K562 (cell line): ENCODE measurements around the gene PARD3B.
A peak's percentile ranks its signal among the peaks of the same experiment; 100 is the strongest.

Experiments
- CEBPG ChIP-seq, 3 experiments: fragments of 200-800 bp in 1 of 3; sonication (Bioruptor generic) in 1 of 3; sonication (generic) in 1 of 3; formaldehyde crosslinking in 1 of 3; IDR thresholded peaks in 2 of 3; conservative IDR thresholded peaks in 1 of 3; 2 replicates each; pipeline versions ENCODE4 v1.6.1 to v1.8.0; 2016 to 2022; ENCODE audit warnings: missing compliant biosample characterization in 2 of 3, missing genetic modification characterization in 2 of 3, mild to moderate bottlenecking in 1 of 3, missing genetic modification reagents in 1 of 3
- DMBX1 ChIP-seq: fragments of 250-450 bp; sonication (Bioruptor Pico); IDR thresholded peaks from 2 replicates; pipeline ENCODE4 v1.8.0; 2022; ENCODE audit warnings: inconsistent platforms, mild to moderate bottlenecking, moderate library complexity, borderline replicate concordance
- EP300 ChIP-seq: IDR thresholded peaks from 2 replicates; pipeline ENCODE4 v1.6.1; 2012; ENCODE audit warnings: low read length, improper control_type of control experiment
- FOSL1 ChIP-seq: fragments of 200-800 bp; sonication (Bioruptor generic); conservative IDR thresholded peaks from 2 replicates; pipeline ENCODE4 v1.6.1; 2016; ENCODE audit warnings: missing genetic modification characterization, missing compliant biosample characterization
- JUN ChIP-seq, 2 experiments: sonication (generic) in 1 of 2; formaldehyde crosslinking in 1 of 2; IDR thresholded peaks; 2 replicates each; pipeline versions ENCODE4 v1.6.1 to v1.8.0; 2012 to 2022; ENCODE audit warnings: borderline replicate concordance in 2 of 2, mild to moderate bottlenecking in 2 of 2, improper control_type of control experiment in 1 of 2, low read depth in 1 of 2, low read length in 1 of 2, missing genetic modification reagents in 1 of 2
- POLR2A ChIP-seq: fragments of 450-650 bp; conservative IDR thresholded peaks from 2 replicates; pipeline ENCODE4 v1.6.1; 2016
- TF ChIP-seq, protein P1 (sequence below), 3 experiments: IDR thresholded peaks in 2 of 3; conservative IDR thresholded peaks in 1 of 3; 2 replicates each; pipeline ENCODE4 v1.5.1; 2011 to 2012; ENCODE audit warnings: low read length in 3 of 3, mild to moderate bottlenecking in 3 of 3, control low read depth in 2 of 3, improper control_type of control experiment in 1 of 3, inconsistent platforms in 1 of 3, low read depth in 1 of 3, mixed read lengths in 1 of 3, moderate library complexity in 1 of 3; ENCODE audit not compliant: insufficient read depth in 2 of 3

DNA sequence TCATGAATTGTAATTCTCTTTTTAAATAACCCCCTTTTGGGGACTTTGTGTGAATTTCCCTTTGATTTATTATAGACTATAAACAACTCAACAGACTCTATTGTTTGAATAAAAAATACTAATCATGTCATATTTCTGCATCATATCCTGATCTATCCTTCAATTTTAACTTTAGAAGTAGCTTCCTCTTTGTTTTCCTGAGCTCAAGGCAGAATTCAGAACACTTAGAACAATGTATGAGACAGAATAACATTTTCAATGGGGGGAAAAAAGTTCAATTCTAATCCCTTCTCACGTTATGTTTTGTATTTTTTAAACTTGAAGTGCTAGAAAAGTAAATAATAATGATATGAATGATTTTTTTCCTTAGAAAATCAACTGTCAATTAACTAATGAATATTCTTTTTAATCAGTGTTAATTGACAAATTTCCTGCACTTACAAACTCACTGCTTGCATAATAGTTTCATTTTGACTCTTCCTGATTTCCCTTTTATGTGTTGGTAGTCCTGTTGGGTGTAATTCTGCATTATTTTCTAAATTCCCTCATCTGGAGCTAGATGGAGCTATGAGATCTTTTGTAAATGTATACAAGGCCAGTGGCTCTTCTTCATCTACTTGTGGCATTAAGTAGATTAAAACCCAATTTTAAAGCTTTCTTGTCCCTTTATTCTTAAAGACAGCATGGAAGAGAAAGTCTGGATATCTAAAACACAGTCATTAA, 326.1 kb downstream of the PARD3B start:
- TF ChIP-seq DMBX1 (CRISPR knock-in tag): no peak
- TF ChIP-seq POLR2A: no peak
- TF ChIP-seq, protein P1, sequence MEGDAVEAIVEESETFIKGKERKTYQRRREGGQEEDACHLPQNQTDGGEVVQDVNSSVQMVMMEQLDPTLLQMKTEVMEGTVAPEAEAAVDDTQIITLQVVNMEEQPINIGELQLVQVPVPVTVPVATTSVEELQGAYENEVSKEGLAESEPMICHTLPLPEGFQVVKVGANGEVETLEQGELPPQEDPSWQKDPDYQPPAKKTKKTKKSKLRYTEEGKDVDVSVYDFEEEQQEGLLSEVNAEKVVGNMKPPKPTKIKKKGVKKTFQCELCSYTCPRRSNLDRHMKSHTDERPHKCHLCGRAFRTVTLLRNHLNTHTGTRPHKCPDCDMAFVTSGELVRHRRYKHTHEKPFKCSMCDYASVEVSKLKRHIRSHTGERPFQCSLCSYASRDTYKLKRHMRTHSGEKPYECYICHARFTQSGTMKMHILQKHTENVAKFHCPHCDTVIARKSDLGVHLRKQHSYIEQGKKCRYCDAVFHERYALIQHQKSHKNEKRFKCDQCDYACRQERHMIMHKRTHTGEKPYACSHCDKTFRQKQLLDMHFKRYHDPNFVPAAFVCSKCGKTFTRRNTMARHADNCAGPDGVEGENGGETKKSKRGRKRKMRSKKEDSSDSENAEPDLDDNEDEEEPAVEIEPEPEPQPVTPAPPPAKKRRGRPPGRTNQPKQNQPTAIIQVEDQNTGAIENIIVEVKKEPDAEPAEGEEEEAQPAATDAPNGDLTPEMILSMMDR (IDR thresholded peaks at IDR 0.05 in 2 of 3, conservative IDR thresholded peaks at IDR 0.05 in 1 of 3; ENCODE audit: insufficient read depth in 2 of 3, low read depth in 1 of 3, low read length in 3 of 3): peak in 1 of 3 experiments; percentile 42; a peak in 2 of 6 replicates
- TF ChIP-seq CEBPG (CRISPR knock-in tag; IDR thresholded peaks at IDR 0.05): no peak
- no peak for TF ChIP-seq CEBPG (tag; conservative IDR thresholded peaks at IDR 0.05 in 1 of 2, IDR thresholded peaks at IDR 0.05 in 1 of 2)
- TF ChIP-seq FOSL1 (tag): no peak
- no peak for TF ChIP-seq EP300
- no peak for TF ChIP-seq JUN (IDR thresholded peaks at IDR 0.05; ENCODE audit: borderline replicate concordance, low read depth, low read length)
- no peak for TF ChIP-seq JUN (CRISPR knock-in tag; IDR thresholded peaks at IDR 0.05; ENCODE audit: borderline replicate concordance)
